Activated naive CD4-positive, alpha-beta T cell treated with anti-CD3 and anti-CD28 coated beads, Interleukin-2, amount 50 U/mL, for 24 hours (primary cell): Measurements from ENCODE around the gene RNF130.
"Not testable (repeated sequence)": the region's sequence is repeated elsewhere in the genome, so short reads cannot be mapped to it uniquely, and the experiment has no call there.

Experiments
- H3K27ac Mint-ChIP-seq: one replicate; pipeline ENCODE4 v1.8.0; 2021; ENCODE audit warnings: mild to moderate bottlenecking, mixed read lengths
- H3K27me3 Mint-ChIP-seq: one replicate; pipeline ENCODE4 v1.8.0; 2021; ENCODE audit warnings: mixed read lengths
- H3K36me3 Mint-ChIP-seq: one replicate; pipeline ENCODE4 v1.8.0; 2021; ENCODE audit warnings: mixed read lengths
- H3K4me1 Mint-ChIP-seq: one replicate; pipeline ENCODE4 v1.8.0; 2021; ENCODE audit warnings: mixed read lengths
- H3K4me3 Mint-ChIP-seq: one replicate; pipeline ENCODE4 v1.8.0; 2021; ENCODE audit warnings: mild to moderate bottlenecking, mixed read lengths
- H3K9me3 Mint-ChIP-seq: one replicate; pipeline ENCODE4 v1.8.0; 2021; ENCODE audit warnings: mixed read lengths

Gene RNF130

GRCh38 chr5:180001136-180001535, 70.4 kb downstream of the RNF130 start:
- peaks cover 2% of the 10 kb centered on the region for H3K4me1 Mint-ChIP-seq
- no peaks in the 10 kb centered on the region for H3K27me3 Mint-ChIP-seq
- no peaks in the 10 kb centered on the region for H3K9me3 Mint-ChIP-seq
- H3K36me3 Mint-ChIP-seq = peaks cover 8% of the 10 kb centered on the region
- H3K27ac Mint-ChIP-seq = no peak overlapping the region
- no peak overlapping the region for H3K4me3 Mint-ChIP-seq

- H3K9me3 Mint-ChIP-seq = no peaks in the 10 kb centered on the region
- H3K27ac Mint-ChIP-seq = no peak overlapping the region
- H3K4me3 Mint-ChIP-seq = no peak overlapping the region
- H3K4me1 Mint-ChIP-seq = no peaks in the 10 kb centered on the region
- H3K27me3 Mint-ChIP-seq = no peaks in the 10 kb centered on the region
- H3K36me3 Mint-ChIP-seq = peaks cover 4% of the 10 kb centered on the region
Measured at GRCh38 chr5:179998485-179998884, 73.1 kb downstream of the RNF130 start.

- peaks cover under 1% of the 10 kb centered on the region for H3K36me3 Mint-ChIP-seq
- H3K27me3 Mint-ChIP-seq = no peaks in the 10 kb centered on the region
- no peaks in the 10 kb centered on the region for H3K4me1 Mint-ChIP-seq
- no peaks in the 10 kb centered on the region for H3K9me3 Mint-ChIP-seq
- no peak overlapping the region for H3K4me3 Mint-ChIP-seq
- H3K27ac Mint-ChIP-seq = no peak overlapping the region
Measured at GRCh38 chr5:179994583-179995323, 76.8 kb downstream of the RNF130 start.

DNA sequence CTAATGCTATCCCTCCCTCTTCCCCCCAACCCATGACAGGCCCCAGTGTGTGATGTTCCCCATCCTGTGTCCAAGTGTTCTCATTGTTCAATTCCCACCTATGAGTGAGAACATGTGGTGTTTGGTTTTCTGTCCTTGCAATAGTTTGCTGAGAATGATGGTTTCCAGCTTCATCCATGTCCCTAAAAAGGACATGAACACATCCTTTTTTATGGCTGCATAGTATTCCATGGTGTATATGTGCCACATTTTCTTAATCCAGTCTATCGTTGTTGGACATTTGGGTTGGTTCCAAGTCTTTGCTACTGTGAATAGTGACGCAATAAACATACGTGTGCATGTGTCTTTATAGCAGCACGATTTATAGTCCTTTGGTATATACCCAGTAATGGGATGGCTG, 78.7 kb downstream of the RNF130 start:
- H3K27ac Mint-ChIP-seq, H3K36me3 Mint-ChIP-seq, H3K4me3 Mint-ChIP-seq, H3K4me1 Mint-ChIP-seq, H3K27me3 Mint-ChIP-seq, H3K9me3 Mint-ChIP-seq: not testable (repeated sequence)

DNA sequence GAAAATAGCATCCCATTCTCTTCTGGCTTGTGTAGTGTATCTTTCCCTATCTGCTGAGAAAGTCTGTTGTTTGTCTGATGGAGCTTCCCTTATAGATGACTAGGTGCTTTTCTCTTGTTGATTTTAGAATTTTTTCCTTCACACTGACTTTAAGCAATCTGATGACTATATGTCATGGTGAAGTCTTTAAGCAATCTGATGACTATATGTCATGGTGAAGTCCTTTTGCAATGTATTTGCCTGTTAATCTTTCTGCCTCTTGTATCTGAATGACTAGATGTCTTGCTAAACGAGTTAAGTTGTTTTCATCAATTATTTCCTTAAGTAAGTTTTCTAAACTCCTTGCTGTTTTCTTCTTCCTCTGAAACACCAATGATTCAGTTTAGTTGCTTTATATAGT, 80.5 kb downstream of the RNF130 start:
- H3K27ac Mint-ChIP-seq = no peak overlapping the region
- H3K36me3 Mint-ChIP-seq = peaks cover 3% of the 10 kb centered on the region
- H3K4me1 Mint-ChIP-seq = no peaks in the 10 kb centered on the region

GRCh38 chr5:179990525-179990924, 81.0 kb downstream of the RNF130 start:
- H3K27ac Mint-ChIP-seq, H3K4me3 Mint-ChIP-seq, H3K9me3 Mint-ChIP-seq, H3K4me1 Mint-ChIP-seq, H3K36me3 Mint-ChIP-seq, H3K27me3 Mint-ChIP-seq: not testable (repeated sequence)

More for the DNA sequence above, 80.5 kb downstream of the RNF130 start:
- Mint-ChIP-seq H3K4me3 (no peak overlapping the region), H3K9me3 (no peaks in the 10 kb centered on the region), H3K27me3 (no peaks in the 10 kb centered on the region)

GRCh38 chr5:179986328-179986727, 85.2 kb downstream of the RNF130 start:
- no peaks in the 10 kb centered on the region for H3K9me3 Mint-ChIP-seq
- no peak overlapping the region for H3K4me3 Mint-ChIP-seq
- H3K27me3 Mint-ChIP-seq = no peaks in the 10 kb centered on the region
- peaks cover 3% of the 10 kb centered on the region for H3K36me3 Mint-ChIP-seq
- no peaks in the 10 kb centered on the region for H3K4me1 Mint-ChIP-seq
- H3K27ac Mint-ChIP-seq = no peak overlapping the region

- Mint-ChIP-seq H3K36me3 (peaks cover 2% of the 10 kb centered on the region), H3K9me3 (no peaks in the 10 kb centered on the region), H3K27ac (no peak overlapping the region), H3K4me3 (no peak overlapping the region), H3K4me1 (no peaks in the 10 kb centered on the region), H3K27me3 (no peaks in the 10 kb centered on the region)
Measured at GRCh38 chr5:179981636-179982035, 89.9 kb downstream of the RNF130 start.

GRCh38 chr5:179980767-179981166, 90.8 kb downstream of the RNF130 start:
- no peaks in the 10 kb centered on the region for H3K4me1 Mint-ChIP-seq
- H3K27me3 Mint-ChIP-seq = no peaks in the 10 kb centered on the region
- H3K27ac Mint-ChIP-seq = no peak overlapping the region
- peaks cover 4% of the 10 kb centered on the region for H3K36me3 Mint-ChIP-seq
- no peaks in the 10 kb centered on the region for H3K9me3 Mint-ChIP-seq
- H3K4me3 Mint-ChIP-seq = no peak overlapping the region

- Mint-ChIP-seq H3K27ac (no peak overlapping the region), H3K4me1 (no peaks in the 10 kb centered on the region), H3K4me3 (no peak overlapping the region), H3K36me3 (peaks cover 4% of the 10 kb centered on the region), H3K27me3 (no peaks in the 10 kb centered on the region), H3K9me3 (no peaks in the 10 kb centered on the region)
Measured at GRCh38 chr5:179978792-179979191, 92.8 kb downstream of the RNF130 start.

DNA sequence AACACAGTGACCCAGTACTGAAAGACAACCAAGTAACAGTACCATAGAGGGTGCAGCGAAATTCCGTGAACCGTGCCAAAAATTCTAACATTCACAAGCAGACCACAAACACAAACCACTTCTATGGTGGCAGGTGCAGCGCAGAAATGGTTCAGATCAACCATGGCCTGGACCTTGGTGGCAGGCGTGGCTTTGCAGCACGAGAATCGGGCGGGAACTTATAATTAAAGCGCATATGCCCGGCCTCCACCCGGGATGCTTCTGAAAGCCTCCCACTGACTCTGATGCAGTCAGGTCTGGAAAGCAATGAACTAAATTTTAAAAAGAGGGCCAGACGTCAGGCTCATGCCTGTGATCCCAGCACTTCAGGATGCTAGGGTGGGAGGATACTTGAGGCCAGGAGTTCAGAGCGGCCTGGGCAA, 95.8 kb downstream of the RNF130 start:
- Mint-ChIP-seq H3K9me3 (no peaks in the 10 kb centered on the region), H3K36me3 (peaks cover 7% of the 10 kb centered on the region), H3K27ac (no peak overlapping the region), H3K4me1 (peaks cover 14% of the 10 kb centered on the region), H3K4me3 (no peak overlapping the region), H3K27me3 (no peaks in the 10 kb centered on the region)

DNA sequence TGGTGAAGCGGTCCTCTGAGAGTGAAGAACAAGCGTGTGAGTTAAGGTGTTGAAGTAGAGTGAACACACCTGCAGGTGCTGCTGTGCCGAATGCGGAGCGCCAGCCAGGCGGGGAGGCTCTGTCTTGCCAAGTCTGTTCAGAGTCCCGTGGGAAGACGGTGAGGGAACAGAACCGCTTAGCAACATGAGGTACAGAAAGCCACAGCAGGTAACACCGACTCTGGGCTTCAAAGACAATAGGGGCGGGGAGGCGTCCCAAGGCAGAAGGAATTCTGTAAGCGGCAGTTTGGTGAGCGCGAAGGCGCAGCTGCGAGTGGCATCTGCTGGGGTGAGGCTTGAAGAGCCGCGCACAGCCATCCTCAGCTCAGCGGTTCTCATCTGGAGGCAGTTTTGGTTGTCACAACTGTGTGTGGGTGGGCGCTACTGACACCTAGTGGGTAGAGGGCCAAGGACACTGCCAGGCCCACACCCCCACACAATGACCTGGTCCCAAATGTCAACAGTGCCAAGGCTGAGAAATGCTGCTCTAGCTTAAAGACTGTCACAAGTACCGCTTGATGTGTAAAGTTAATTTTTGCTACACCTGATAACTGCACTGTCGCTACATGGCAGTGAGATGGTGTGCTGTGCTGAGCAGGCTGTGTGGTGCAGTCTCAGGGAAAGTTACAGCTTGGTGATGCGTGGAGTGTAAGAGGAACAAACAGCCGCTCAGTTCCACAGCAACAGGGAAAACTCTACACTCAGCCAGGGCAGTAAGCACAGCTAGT, 96.4 kb downstream of the RNF130 start:
- H3K4me1 Mint-ChIP-seq = peaks cover 17% of the 10 kb centered on the region
- no peaks in the 10 kb centered on the region for H3K27me3 Mint-ChIP-seq
- no peaks in the 10 kb centered on the region for H3K9me3 Mint-ChIP-seq
- H3K4me3 Mint-ChIP-seq = no peak overlapping the region
- H3K36me3 Mint-ChIP-seq = peaks cover 7% of the 10 kb centered on the region
- no peak overlapping the region for H3K27ac Mint-ChIP-seq

GRCh38 chr5:179974246-179974945, 97.2 kb downstream of the RNF130 start:
- no peak overlapping the region for H3K27ac Mint-ChIP-seq
- H3K4me3 Mint-ChIP-seq = no peak overlapping the region
- H3K9me3 Mint-ChIP-seq = no peaks in the 10 kb centered on the region
- peaks cover 17% of the 10 kb centered on the region for H3K4me1 Mint-ChIP-seq
- no peaks in the 10 kb centered on the region for H3K27me3 Mint-ChIP-seq
- peaks cover 7% of the 10 kb centered on the region for H3K36me3 Mint-ChIP-seq

- Mint-ChIP-seq H3K4me1 (peaks cover 17% of the 10 kb centered on the region), H3K27me3 (no peaks in the 10 kb centered on the region), H3K4me3 (no peak overlapping the region), H3K36me3 (peaks cover 9% of the 10 kb centered on the region), H3K27ac (no peak overlapping the region), H3K9me3 (no peaks in the 10 kb centered on the region)
Measured at GRCh38 chr5:179973391-179973790, 98.2 kb downstream of the RNF130 start.

DNA sequence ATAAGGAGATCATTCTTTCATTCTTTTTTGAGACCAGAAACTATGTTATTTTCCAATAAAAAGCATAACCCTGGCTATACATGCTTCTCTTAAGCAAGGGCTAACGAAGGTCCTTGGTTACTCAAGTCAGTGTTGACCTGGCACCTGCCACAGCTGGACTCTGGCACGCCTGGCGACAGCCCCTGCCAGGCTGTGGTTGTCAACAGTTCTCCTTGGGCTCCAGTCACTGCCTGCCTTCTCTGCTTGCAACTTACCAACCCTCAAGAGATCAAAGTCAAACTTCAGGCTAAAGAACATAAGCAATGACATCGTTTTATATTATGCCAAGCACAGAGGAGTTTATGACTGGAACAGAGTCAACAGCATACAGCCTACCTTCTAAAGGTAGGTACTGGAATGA, 102.4 kb downstream of the RNF130 start:
- H3K4me1 Mint-ChIP-seq = peaks cover 17% of the 10 kb centered on the region
- H3K9me3 Mint-ChIP-seq = no peaks in the 10 kb centered on the region
- H3K27me3 Mint-ChIP-seq = no peaks in the 10 kb centered on the region
- H3K36me3 Mint-ChIP-seq = peaks cover 15% of the 10 kb centered on the region
- no peak overlapping the region for H3K4me3 Mint-ChIP-seq
- no peak overlapping the region for H3K27ac Mint-ChIP-seq

GRCh38 chr5:179967489-179967888, 104.1 kb downstream of the RNF130 start:
- Mint-ChIP-seq H3K27ac (no peak overlapping the region), H3K9me3 (no peaks in the 10 kb centered on the region), H3K4me1 (peaks cover 17% of the 10 kb centered on the region), H3K36me3 (peaks cover 19% of the 10 kb centered on the region), H3K4me3 (no peak overlapping the region), H3K27me3 (no peaks in the 10 kb centered on the region)
